ENCODE measurements around the gene B3GALT4.
A peak's percentile ranks its signal among the peaks of the same experiment; 100 is the strongest.

B3GALT4 gene

GRCh38 chr6:33313105-33313708 is 36.3 kb downstream of the B3GALT4 start:
- TF ChIP-seq NFRKB (IDR thresholded peaks at IDR 0.05), result no peak
- no peak for TF ChIP-seq LEF1 (IDR thresholded peaks at IDR 0.05; ENCODE audit: borderline replicate concordance)
- TF ChIP-seq SP1 (IDR thresholded peaks at IDR 0.05), result no peak
- no peak for TF ChIP-seq TARDBP (IDR thresholded peaks at IDR 0.05)
- TF ChIP-seq ELF4 (IDR thresholded peaks at IDR 0.05), result no peak
- no peak for TF ChIP-seq L3MBTL2 (conservative IDR thresholded peaks at IDR 0.05)
- TF ChIP-seq, protein P1, sequence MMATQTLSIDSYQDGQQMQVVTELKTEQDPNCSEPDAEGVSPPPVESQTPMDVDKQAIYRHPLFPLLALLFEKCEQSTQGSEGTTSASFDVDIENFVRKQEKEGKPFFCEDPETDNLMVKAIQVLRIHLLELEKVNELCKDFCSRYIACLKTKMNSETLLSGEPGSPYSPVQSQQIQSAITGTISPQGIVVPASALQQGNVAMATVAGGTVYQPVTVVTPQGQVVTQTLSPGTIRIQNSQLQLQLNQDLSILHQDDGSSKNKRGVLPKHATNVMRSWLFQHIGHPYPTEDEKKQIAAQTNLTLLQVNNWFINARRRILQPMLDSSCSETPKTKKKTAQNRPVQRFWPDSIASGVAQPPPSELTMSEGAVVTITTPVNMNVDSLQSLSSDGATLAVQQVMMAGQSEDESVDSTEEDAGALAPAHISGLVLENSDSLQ (IDR thresholded peaks at IDR 0.05), result no peak
- no peak; the same call in 1 of the 2 replicates for TF ChIP-seq ZNF384 (IDR thresholded peaks at IDR 0.05)
- no peak for TF ChIP-seq SUZ12 (IDR thresholded peaks at IDR 0.05)
- DNase-seq (ENCODE audit: extremely low spot score), result no peak
- CTCF ChIA-PET, result interaction anchor here (1.2 kb wide), 1 partner anchor 12 kb away, joined by 3 read pairs; no protein-coding TSS in a partner anchor
- POLR2A ChIA-PET, result interaction anchor here (0.9 to 4.6 kb wide), 8 partner anchors 12 to 341 kb away, joined by 3 to 46 read pairs (median 6); partner anchors contain the start of genes B3GALT4, PFDN6, RGL2 and RPS18

DNA sequence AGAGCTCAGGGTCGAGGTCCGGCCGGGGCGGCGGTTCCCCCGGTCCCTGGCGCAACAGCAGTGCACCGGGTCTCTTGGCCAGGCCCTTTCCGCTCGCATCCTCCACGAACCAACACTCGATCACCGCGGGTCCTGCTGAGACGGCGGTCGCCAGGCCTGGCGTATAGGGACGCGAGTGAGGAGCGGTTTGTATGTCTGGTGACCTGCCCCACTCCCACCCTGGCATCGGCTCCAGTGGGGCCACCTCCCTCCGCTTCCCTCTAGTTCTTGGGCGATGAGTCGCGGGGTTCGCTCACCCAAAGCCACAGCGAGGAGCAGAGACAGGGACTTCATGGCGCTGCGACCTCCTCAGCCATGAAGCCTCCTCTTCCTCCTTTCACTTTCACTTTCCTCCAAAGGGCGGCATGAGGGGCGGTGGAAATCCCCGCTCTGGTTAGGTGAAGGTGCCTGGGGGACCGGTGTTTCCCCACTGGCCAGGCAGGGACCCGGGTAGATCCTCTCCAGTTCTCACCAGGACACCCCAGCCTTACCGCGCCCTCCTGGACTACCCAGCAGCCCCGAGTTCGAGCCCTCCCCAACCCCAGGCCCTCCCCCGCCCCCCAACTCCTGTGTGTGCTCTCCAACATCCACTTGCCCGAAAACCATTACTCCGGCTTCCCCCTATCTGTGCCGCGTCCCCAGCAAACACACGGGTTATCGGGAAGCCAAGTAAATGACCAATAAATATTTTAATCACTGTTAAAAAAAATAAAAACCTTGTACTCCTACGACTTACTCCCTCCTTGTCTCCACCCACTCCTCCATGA is 37.0 kb downstream of the B3GALT4 start, which contains the start of gene TAPBP:
TAPBP (minus strand) TSS at position 370 of the 806 bp plus-strand sequence; CDS start at position 333, 37 bp downstream.
- peak; percentile 44 for DNase-seq (ENCODE audit: extremely low spot score)
- ChIA-PET POLR2A (interaction anchor here (1.3 to 4.6 kb wide), 4 partner anchors 13 to 64 kb away, joined by 3 to 46 read pairs (median 12); partner anchors contain the start of genes B3GALT4 and RGL2), CTCF (no interaction called here)
- TF ChIP-seq FOXA1 (IDR thresholded peaks at IDR 0.05), result no peak
- TF ChIP-seq SUZ12 (IDR thresholded peaks at IDR 0.05), result no peak
- no peak for TF ChIP-seq ZNF384 (IDR thresholded peaks at IDR 0.05)
- TF ChIP-seq ELF4 (IDR thresholded peaks at IDR 0.05), result no peak
- TF ChIP-seq L3MBTL2 (conservative IDR thresholded peaks at IDR 0.05), result no peak
- no peak for TF ChIP-seq CTBP1 (IDR thresholded peaks at IDR 0.05; ENCODE audit: borderline replicate concordance)
- no peak for TF ChIP-seq HDGF (IDR thresholded peaks at IDR 0.05; ENCODE audit: borderline replicate concordance)
- no peak for TF ChIP-seq ARNT (IDR thresholded peaks at IDR 0.05)
- TF ChIP-seq, protein P1 (IDR thresholded peaks at IDR 0.05), result no peak
- TF ChIP-seq LEF1 (IDR thresholded peaks at IDR 0.05; ENCODE audit: borderline replicate concordance), result no peak
- no peak for TF ChIP-seq BHLHE40 (IDR thresholded peaks at IDR 0.05; ENCODE audit: borderline replicate concordance)
- TF ChIP-seq SP1 (IDR thresholded peaks at IDR 0.05), result no peak
- no peak for TF ChIP-seq FOXK2 (IDR thresholded peaks at IDR 0.05)
- TF ChIP-seq FOXM1 (IDR thresholded peaks at IDR 0.05; ENCODE audit: borderline replicate concordance), result no peak
- TF ChIP-seq TARDBP (IDR thresholded peaks at IDR 0.05), result no peak

DNA sequence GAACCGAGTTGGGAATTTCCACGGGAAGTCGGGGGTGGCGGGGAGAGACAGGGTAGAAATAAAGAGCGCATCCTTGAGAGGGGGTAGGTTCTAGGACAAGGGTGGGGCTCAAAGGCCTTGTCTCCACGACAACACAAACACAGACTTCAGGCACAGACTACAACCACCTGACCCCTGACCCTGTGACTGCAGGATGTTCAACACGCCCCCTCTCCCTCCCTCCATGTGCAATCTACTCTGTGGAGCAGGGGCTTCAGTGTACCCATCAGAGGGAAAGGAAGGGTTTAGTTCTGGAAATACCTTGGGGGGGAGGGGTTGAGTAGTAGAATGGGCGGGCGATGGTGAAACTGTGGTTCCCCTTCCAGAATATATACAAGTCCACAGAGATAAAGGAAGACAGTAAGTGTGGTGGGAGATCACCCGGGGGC is 37.6 kb downstream of the B3GALT4 start:
- ChIA-PET POLR2A (no interaction called here), CTCF (no interaction called here)
- DNase-seq (ENCODE audit: extremely low spot score), result no peak
- TF ChIP-seq NFRKB (IDR thresholded peaks at IDR 0.05) (no peak), LEF1 (IDR thresholded peaks at IDR 0.05; ENCODE audit: borderline replicate concordance) (no peak), TARDBP (IDR thresholded peaks at IDR 0.05) (no peak), CTBP1 (IDR thresholded peaks at IDR 0.05; ENCODE audit: borderline replicate concordance) (no peak), ELF4 (IDR thresholded peaks at IDR 0.05) (no peak), SP1 (IDR thresholded peaks at IDR 0.05) (no peak), FOXA1 (IDR thresholded peaks at IDR 0.05) (no peak), SUZ12 (IDR thresholded peaks at IDR 0.05) (no peak), ZNF384 (IDR thresholded peaks at IDR 0.05) (no peak), HDGF (IDR thresholded peaks at IDR 0.05; ENCODE audit: borderline replicate concordance) (no peak), FOXM1 (IDR thresholded peaks at IDR 0.05; ENCODE audit: borderline replicate concordance) (no peak), BHLHE40 (IDR thresholded peaks at IDR 0.05; ENCODE audit: borderline replicate concordance) (no peak), L3MBTL2 (conservative IDR thresholded peaks at IDR 0.05) (no peak), FOXK2 (IDR thresholded peaks at IDR 0.05) (no peak), ARNT (IDR thresholded peaks at IDR 0.05) (no peak)
- TF ChIP-seq, protein P1 (IDR thresholded peaks at IDR 0.05), result no peak

GRCh38 chr6:33314943-33315792 is 38.2 kb downstream of the B3GALT4 start:
- TF ChIP-seq, protein P1 (IDR thresholded peaks at IDR 0.05), result no peak
- TF ChIP-seq ARNT (IDR thresholded peaks at IDR 0.05) (no peak), L3MBTL2 (conservative IDR thresholded peaks at IDR 0.05) (no peak), HDGF (IDR thresholded peaks at IDR 0.05; ENCODE audit: borderline replicate concordance) (no peak), FOXA1 (IDR thresholded peaks at IDR 0.05) (no peak), LEF1 (IDR thresholded peaks at IDR 0.05; ENCODE audit: borderline replicate concordance) (no peak), CTBP1 (IDR thresholded peaks at IDR 0.05; ENCODE audit: borderline replicate concordance) (no peak), NFRKB (IDR thresholded peaks at IDR 0.05) (no peak), TARDBP (IDR thresholded peaks at IDR 0.05) (no peak), FOXM1 (IDR thresholded peaks at IDR 0.05; ENCODE audit: borderline replicate concordance) (no peak), SP1 (IDR thresholded peaks at IDR 0.05) (no peak), BHLHE40 (IDR thresholded peaks at IDR 0.05; ENCODE audit: borderline replicate concordance) (no peak), ELF4 (IDR thresholded peaks at IDR 0.05) (no peak)
- POLR2A ChIA-PET, result no interaction called here
- no peak for DNase-seq (ENCODE audit: extremely low spot score)
- CTCF ChIA-PET, result no interaction called here

Measured in HEK293T (cell line).